ENCODE measurements around the gene CLCN7. TPM values are rescaled to one million over a fixed set of nuclear protein-coding genes. Genes with fewer than 3 reads are reported as not detected.

The CLCN7 gene
- total RNA-seq, 1 experiment from 2014 or later: 70.0 TPM

- Histone ChIP-seq H3K9me3 (ENCODE audit: control insufficient read depth, low read depth, low read length) (no peaks in the 10 kb centered on the region), H3K4ac (ENCODE audit: low read depth, low read length) (no peak overlapping the region), H3K79me1 (ENCODE audit: insufficient read depth, low read depth, low read length, poor library complexity, severe bottlenecking) (no peaks in the 10 kb centered on the region), H3K56ac (ENCODE audit: insufficient read length, low read depth, low read length) (no peak overlapping the region), H4K20me1 (ENCODE audit: control insufficient read depth, insufficient read depth, insufficient read length) (no peaks in the 10 kb centered on the region), H3K4me2 (ENCODE audit: insufficient read depth, insufficient read length, low read length) (no peak overlapping the region), H3K79me2 (ENCODE audit: insufficient read depth, low read length) (no peaks in the 10 kb centered on the region), H2BK5ac (ENCODE audit: insufficient read length, low read length) (no peak overlapping the region), H2BK12ac (ENCODE audit: insufficient read length, low read depth, low read length) (no peak overlapping the region), H3K9ac (ENCODE audit: extremely low read depth, insufficient read length, low read length) (no peak overlapping the region), H3K18ac (ENCODE audit: insufficient read length, low read depth, low read length) (no peak overlapping the region), H3K27ac (ENCODE audit: insufficient read length, low read depth, low read length) (no peak overlapping the region), H3T11ph (ENCODE audit: low read length) (no peak overlapping the region), H3K4me1 (ENCODE audit: insufficient read depth, low read length) (no peaks in the 10 kb centered on the region), H3K23me2 (ENCODE audit: insufficient read length, low read depth, low read length, poor library complexity, severe bottlenecking) (no peaks in the 10 kb centered on the region), H2BK20ac (ENCODE audit: low read depth, low read length, poor library complexity, severe bottlenecking) (no peak overlapping the region), H3K27me3 (ENCODE audit: insufficient read depth, low read length) (no peaks in the 10 kb centered on the region), H2AFZ (ENCODE audit: low read length) (no peak overlapping the region), H3K14ac (ENCODE audit: insufficient read depth, low read length) (no peak overlapping the region), H3K23ac (ENCODE audit: insufficient read length, low read depth, low read length) (no peak overlapping the region), H2BK15ac (ENCODE audit: low read depth, low read length) (no peak overlapping the region), H4K91ac (ENCODE audit: insufficient read length, low read depth, low read length) (no peak overlapping the region), H4K5ac (ENCODE audit: insufficient read length, low read depth, low read length) (no peak overlapping the region), H4K8ac (replicated peaks; ENCODE audit: insufficient read length, low read depth, low read length) (no peak overlapping the region), H2BK120ac (ENCODE audit: low read depth, low read length, poor library complexity, severe bottlenecking) (no peak overlapping the region), H2AK5ac (ENCODE audit: insufficient read length, low read length) (no peak overlapping the region)
- Mint-ChIP-seq H3K27me3 (ENCODE audit: low read depth) (no peaks in the 10 kb centered on the region; the same call in 1 of the 2 replicates), H3K4me1 (no peaks in the 10 kb centered on the region), H3K4me3 (no peak overlapping the region; a peak in 1 of 5 replicates), H3K9me3 (peaks cover 6 to 15% of the 10 kb centered on the region in 2 experiments; a peak in 3 of 5 replicates), H3K36me3 (ENCODE audit: insufficient read depth in 1 of 3, low read depth in 3 of 3) (peaks cover 10 to 34% (median 31%) of the 10 kb centered on the region in 3 experiments; a peak in 6 of 7 replicates), H3K27ac (no peak overlapping the region)
- DNase-seq: no peak
- WGBS (ENCODE audit: extremely low coverage, insufficient read length, low lambda C conversion rate): no CpG with 5 or more reads among the region's 3 CpGs
- TF ChIP-seq, protein P1, sequence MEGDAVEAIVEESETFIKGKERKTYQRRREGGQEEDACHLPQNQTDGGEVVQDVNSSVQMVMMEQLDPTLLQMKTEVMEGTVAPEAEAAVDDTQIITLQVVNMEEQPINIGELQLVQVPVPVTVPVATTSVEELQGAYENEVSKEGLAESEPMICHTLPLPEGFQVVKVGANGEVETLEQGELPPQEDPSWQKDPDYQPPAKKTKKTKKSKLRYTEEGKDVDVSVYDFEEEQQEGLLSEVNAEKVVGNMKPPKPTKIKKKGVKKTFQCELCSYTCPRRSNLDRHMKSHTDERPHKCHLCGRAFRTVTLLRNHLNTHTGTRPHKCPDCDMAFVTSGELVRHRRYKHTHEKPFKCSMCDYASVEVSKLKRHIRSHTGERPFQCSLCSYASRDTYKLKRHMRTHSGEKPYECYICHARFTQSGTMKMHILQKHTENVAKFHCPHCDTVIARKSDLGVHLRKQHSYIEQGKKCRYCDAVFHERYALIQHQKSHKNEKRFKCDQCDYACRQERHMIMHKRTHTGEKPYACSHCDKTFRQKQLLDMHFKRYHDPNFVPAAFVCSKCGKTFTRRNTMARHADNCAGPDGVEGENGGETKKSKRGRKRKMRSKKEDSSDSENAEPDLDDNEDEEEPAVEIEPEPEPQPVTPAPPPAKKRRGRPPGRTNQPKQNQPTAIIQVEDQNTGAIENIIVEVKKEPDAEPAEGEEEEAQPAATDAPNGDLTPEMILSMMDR (conservative IDR thresholded peaks at IDR 0.05): no peak
Measured at GRCh38 chr16:1514507-1514906, 39.7 kb upstream of the CLCN7 start.
